ENCODE results near the gene RCC2.
"Not testable (repeated sequence)": the region's sequence is repeated elsewhere in the genome, so short reads cannot be mapped to it uniquely, and the experiment has no call there.

The RCC2 gene

GRCh38 chr1:17439250-17440073, at the start of gene RCC2:
Gene RCC2, minus strand, starts transcription at chr1:17439677. Its CDS starts 1,163 bp downstream, at chr1:17438514.
- peaks cover 4% of the 10 kb centered on the region for H3K27me3 ChIP-seq (ENCODE audit: control insufficient read depth, insufficient read depth, low read length)
- no peaks in the 10 kb centered on the region for H3K9me3 ChIP-seq (ENCODE audit: control insufficient read depth, insufficient read depth, low read length)
- peaks cover 38% of the 10 kb centered on the region for H3K4me1 ChIP-seq (ENCODE audit: control insufficient read depth, insufficient read depth, low read length)
- H3K9ac ChIP-seq (ENCODE audit: low read depth, low read length), result peak within 1 kb of the TSS; percentile 93
- H3K36me3 ChIP-seq (ENCODE audit: control insufficient read depth, insufficient read depth, low read length), result peaks cover 11% of the 10 kb centered on the region
- H3K4me3 ChIP-seq (ENCODE audit: low read depth, low read length), result peak within 1 kb of the TSS; percentile 89

DNA sequence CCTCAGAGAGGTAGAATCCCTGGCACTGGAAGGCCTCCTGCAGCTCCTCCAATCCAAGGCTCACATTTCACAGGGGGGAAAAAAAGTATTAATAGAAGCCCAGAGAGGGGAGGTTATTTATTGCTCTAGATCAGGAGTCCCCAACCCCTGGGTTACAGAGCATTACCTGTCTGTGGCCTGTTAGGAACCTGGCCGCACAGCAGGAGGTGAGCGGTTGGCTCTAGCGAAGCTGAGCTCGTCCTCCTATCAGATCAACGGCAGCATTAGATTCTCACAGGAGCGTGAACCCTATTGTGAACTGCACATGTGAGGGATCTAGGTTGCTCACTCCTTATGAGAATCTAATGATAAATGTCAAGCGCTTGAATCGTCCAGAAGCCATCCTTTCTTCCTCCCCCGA, 46.8 kb upstream of the RCC2 start:
- H3K4me1 ChIP-seq (ENCODE audit: control insufficient read depth, insufficient read depth, low read length), result no peaks in the 10 kb centered on the region
- H3K36me3 ChIP-seq (ENCODE audit: control insufficient read depth, insufficient read depth, low read length), result no peaks in the 10 kb centered on the region
- no peak overlapping the region for H3K9ac ChIP-seq (ENCODE audit: low read depth, low read length)
- no peaks in the 10 kb centered on the region for H3K27me3 ChIP-seq (ENCODE audit: control insufficient read depth, insufficient read depth, low read length)
- H3K4me3 ChIP-seq (ENCODE audit: low read depth, low read length), result no peak overlapping the region
- H3K9me3 ChIP-seq (ENCODE audit: control insufficient read depth, insufficient read depth, low read length), result no peaks in the 10 kb centered on the region

GRCh38 chr1:17485281-17485680, 45.8 kb upstream of the RCC2 start:
- H3K4me1 ChIP-seq (ENCODE audit: control insufficient read depth, insufficient read depth, low read length), result no peaks in the 10 kb centered on the region
- H3K9me3 ChIP-seq (ENCODE audit: control insufficient read depth, insufficient read depth, low read length), result no peaks in the 10 kb centered on the region
- H3K27me3 ChIP-seq (ENCODE audit: control insufficient read depth, insufficient read depth, low read length), result no peaks in the 10 kb centered on the region
- no peak overlapping the region for H3K9ac ChIP-seq (ENCODE audit: low read depth, low read length)
- H3K4me3 ChIP-seq (ENCODE audit: low read depth, low read length), result no peak overlapping the region
- no peaks in the 10 kb centered on the region for H3K36me3 ChIP-seq (ENCODE audit: control insufficient read depth, insufficient read depth, low read length)

GRCh38 chr1:17481981-17482380, 42.5 kb upstream of the RCC2 start:
- not testable (repeated sequence) for H3K9ac ChIP-seq (ENCODE audit: low read depth, low read length); H3K36me3 ChIP-seq (ENCODE audit: control insufficient read depth, insufficient read depth, low read length); H3K4me1 ChIP-seq (ENCODE audit: control insufficient read depth, insufficient read depth, low read length); H3K9me3 ChIP-seq (ENCODE audit: control insufficient read depth, insufficient read depth, low read length); H3K27me3 ChIP-seq (ENCODE audit: control insufficient read depth, insufficient read depth, low read length); H3K4me3 ChIP-seq (ENCODE audit: low read depth, low read length)

DNA sequence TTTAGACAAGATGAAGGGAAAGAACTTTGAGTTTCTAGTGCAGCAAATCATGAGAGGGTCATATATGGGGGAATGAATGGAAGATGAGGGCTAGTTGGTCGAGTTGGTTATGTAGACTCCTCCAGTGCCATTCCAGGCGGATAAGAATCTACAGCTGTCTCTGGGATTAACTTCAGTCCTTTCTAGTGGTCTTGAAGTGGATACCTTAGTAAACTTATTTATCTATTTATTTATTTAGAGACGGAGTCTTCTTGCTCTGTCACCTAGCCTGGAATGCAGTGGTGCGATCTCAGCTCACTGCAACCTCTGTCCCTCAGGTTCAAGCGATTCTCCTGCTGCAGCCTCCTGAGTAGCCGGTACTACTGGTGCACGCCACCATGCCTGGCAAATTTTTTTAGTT, 41.4 kb upstream of the RCC2 start:
- H3K4me3 ChIP-seq (ENCODE audit: low read depth, low read length), result no peak overlapping the region
- no peaks in the 10 kb centered on the region for H3K9me3 ChIP-seq (ENCODE audit: control insufficient read depth, insufficient read depth, low read length)
- no peaks in the 10 kb centered on the region for H3K36me3 ChIP-seq (ENCODE audit: control insufficient read depth, insufficient read depth, low read length)
- peaks cover 4% of the 10 kb centered on the region for H3K4me1 ChIP-seq (ENCODE audit: control insufficient read depth, insufficient read depth, low read length)
- H3K9ac ChIP-seq (ENCODE audit: low read depth, low read length), result no peak overlapping the region
- H3K27me3 ChIP-seq (ENCODE audit: control insufficient read depth, insufficient read depth, low read length), result no peaks in the 10 kb centered on the region

DNA sequence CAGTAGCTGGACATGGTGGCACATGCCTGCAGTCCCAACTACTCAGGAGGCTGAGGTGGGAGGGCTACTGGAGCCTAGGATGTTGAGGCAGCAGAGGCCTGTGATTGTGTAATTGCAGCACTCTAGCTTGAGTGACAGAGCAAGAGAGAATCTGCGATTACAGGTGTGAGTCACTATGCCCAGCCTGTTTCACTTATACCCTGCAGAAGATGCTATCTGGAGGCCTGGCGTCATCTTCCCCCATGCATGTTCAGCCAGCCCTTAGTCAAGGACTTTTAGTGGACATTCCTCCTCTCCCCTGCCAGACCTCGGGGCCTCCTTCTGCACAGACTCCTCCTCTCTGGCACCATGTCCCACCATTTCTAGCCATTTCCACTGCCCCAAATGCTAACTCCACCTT, 36.3 kb upstream of the RCC2 start:
- H3K4me3 ChIP-seq (ENCODE audit: low read depth, low read length), result no peak overlapping the region
- no peaks in the 10 kb centered on the region for H3K27me3 ChIP-seq (ENCODE audit: control insufficient read depth, insufficient read depth, low read length)
- H3K9me3 ChIP-seq (ENCODE audit: control insufficient read depth, insufficient read depth, low read length), result no peaks in the 10 kb centered on the region
- H3K9ac ChIP-seq (ENCODE audit: low read depth, low read length), result no peak overlapping the region
- H3K36me3 ChIP-seq (ENCODE audit: control insufficient read depth, insufficient read depth, low read length), result no peaks in the 10 kb centered on the region
- H3K4me1 ChIP-seq (ENCODE audit: control insufficient read depth, insufficient read depth, low read length), result peaks cover 4% of the 10 kb centered on the region

DNA sequence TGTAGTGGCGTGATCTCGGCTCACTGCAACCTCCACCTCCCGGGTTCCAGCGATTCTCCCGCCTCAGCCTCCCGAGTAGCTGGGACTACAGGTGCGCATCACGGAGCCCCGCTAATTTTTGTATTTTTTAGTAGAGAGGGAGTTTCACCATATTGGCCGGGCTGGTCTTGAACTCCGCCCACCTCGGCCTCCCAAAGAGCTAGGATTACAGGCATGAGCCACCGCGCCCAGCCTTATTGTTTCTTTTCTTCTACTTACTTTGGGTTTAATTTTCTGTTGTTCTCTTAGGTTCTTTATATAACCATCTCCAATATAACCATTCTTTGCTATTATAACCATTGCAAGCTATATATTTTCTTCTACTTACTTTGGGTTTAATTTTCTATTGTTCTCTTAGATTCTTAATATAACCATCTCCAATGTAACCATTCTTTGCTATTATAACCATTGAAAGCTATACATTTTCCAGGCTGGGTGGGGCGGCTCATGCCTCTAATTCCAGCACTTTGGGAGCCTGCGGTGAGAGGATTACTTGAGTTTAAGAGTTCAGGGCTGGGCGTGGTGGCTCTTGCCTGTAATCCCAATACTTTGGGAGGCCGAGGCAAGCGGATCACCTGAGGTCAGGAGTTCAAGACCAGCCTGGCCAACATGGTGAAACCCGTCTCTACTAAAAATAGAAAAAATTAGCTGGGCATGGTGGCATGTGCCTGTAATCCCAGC, 35.5 kb upstream of the RCC2 start:
- H3K4me3 ChIP-seq (ENCODE audit: low read depth, low read length); H3K27me3 ChIP-seq (ENCODE audit: control insufficient read depth, insufficient read depth, low read length); H3K9me3 ChIP-seq (ENCODE audit: control insufficient read depth, insufficient read depth, low read length); H3K36me3 ChIP-seq (ENCODE audit: control insufficient read depth, insufficient read depth, low read length); H3K9ac ChIP-seq (ENCODE audit: low read depth, low read length); H3K4me1 ChIP-seq (ENCODE audit: control insufficient read depth, insufficient read depth, low read length): not testable (repeated sequence)

DNA sequence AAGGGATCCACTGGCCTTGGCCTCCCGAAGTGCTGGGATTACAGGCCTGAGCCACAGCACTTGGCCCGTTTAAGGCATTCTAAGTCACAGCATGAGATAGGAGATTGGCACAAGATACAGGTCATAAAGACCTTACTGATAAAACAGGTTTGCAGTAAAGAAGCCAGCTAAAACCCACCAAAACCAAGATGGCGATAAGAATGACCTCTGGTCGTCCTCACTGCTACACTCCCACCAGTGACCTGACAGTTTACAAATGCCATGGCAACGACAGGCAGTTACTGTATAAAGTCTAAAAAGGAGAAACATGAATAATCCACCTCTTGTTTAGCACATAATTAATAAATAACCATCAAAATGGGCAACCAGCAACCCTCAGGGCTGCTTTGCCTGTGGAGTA, 33.3 kb upstream of the RCC2 start:
- peaks cover 10% of the 10 kb centered on the region for H3K4me1 ChIP-seq (ENCODE audit: control insufficient read depth, insufficient read depth, low read length)
- H3K4me3 ChIP-seq (ENCODE audit: low read depth, low read length), result no peak overlapping the region
- no peaks in the 10 kb centered on the region for H3K9me3 ChIP-seq (ENCODE audit: control insufficient read depth, insufficient read depth, low read length)
- no peak overlapping the region for H3K9ac ChIP-seq (ENCODE audit: low read depth, low read length)
- H3K27me3 ChIP-seq (ENCODE audit: control insufficient read depth, insufficient read depth, low read length), result no peaks in the 10 kb centered on the region
- H3K36me3 ChIP-seq (ENCODE audit: control insufficient read depth, insufficient read depth, low read length), result no peaks in the 10 kb centered on the region

DNA sequence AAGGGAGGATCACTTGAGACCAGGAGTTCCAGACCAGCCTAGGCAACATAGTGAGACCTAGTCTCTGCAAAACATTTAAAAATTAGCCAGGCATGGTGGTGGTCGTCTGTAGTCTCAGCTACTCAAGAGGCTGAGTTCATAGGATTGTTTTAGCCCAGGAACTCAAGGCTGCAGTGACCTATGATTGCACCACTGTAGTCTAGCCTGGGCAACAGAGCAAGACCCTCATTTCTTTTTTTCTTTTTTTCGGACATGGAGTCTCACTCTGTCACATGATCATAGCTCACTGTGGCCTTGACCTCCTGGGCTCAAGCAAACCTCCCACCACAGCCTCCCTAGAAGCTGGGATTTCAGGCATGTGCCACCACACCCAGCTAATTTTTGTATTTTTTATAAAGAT, 31.9 kb upstream of the RCC2 start:
- H3K9ac ChIP-seq (ENCODE audit: low read depth, low read length), result no peak overlapping the region
- H3K4me1 ChIP-seq (ENCODE audit: control insufficient read depth, insufficient read depth, low read length), result peaks cover 6% of the 10 kb centered on the region
- H3K27me3 ChIP-seq (ENCODE audit: control insufficient read depth, insufficient read depth, low read length), result peaks cover 4% of the 10 kb centered on the region

GRCh38 chr1:17470021-17470799, 30.7 kb upstream of the RCC2 start:
- no peaks in the 10 kb centered on the region for H3K9me3 ChIP-seq (ENCODE audit: control insufficient read depth, insufficient read depth, low read length)
- peak overlapping the region; percentile 51 for H3K9ac ChIP-seq (ENCODE audit: low read depth, low read length)
- no peaks in the 10 kb centered on the region for H3K36me3 ChIP-seq (ENCODE audit: control insufficient read depth, insufficient read depth, low read length)
- H3K27me3 ChIP-seq (ENCODE audit: control insufficient read depth, insufficient read depth, low read length), result peaks cover 4% of the 10 kb centered on the region
- H3K4me1 ChIP-seq (ENCODE audit: control insufficient read depth, insufficient read depth, low read length), result peaks cover 6% of the 10 kb centered on the region
- peak overlapping the region; percentile 26 for H3K4me3 ChIP-seq (ENCODE audit: low read depth, low read length)

More for the DNA sequence above, 31.9 kb upstream of the RCC2 start:
- Histone ChIP-seq H3K9me3 (ENCODE audit: control insufficient read depth, insufficient read depth, low read length) (no peaks in the 10 kb centered on the region), H3K4me3 (ENCODE audit: low read depth, low read length) (no peak overlapping the region), H3K36me3 (ENCODE audit: control insufficient read depth, insufficient read depth, low read length) (no peaks in the 10 kb centered on the region)

GRCh38 chr1:17468357-17469265, 29.1 kb upstream of the RCC2 start:
- not testable (repeated sequence) for H3K4me1 ChIP-seq (ENCODE audit: control insufficient read depth, insufficient read depth, low read length); H3K27me3 ChIP-seq (ENCODE audit: control insufficient read depth, insufficient read depth, low read length); H3K36me3 ChIP-seq (ENCODE audit: control insufficient read depth, insufficient read depth, low read length); H3K4me3 ChIP-seq (ENCODE audit: low read depth, low read length); H3K9ac ChIP-seq (ENCODE audit: low read depth, low read length); H3K9me3 ChIP-seq (ENCODE audit: control insufficient read depth, insufficient read depth, low read length)

Measured in iPS-15b (cell line).